GM12878 (cell line): ENCODE results near the gene CATSPERZ. TPM values are rescaled to one million over a fixed set of nuclear protein-coding genes. Genes with fewer than 3 reads are reported as not detected.
A peak's percentile ranks its signal among the peaks of the same experiment; 100 is the strongest.

Source experiments
- ATAC-seq: fragments of 200-7000 bp; cut with Tn5 transposase; 3 replicates; pipeline ENCODE4 v1.9.1; 2020; ENCODE audit warnings: mild to moderate bottlenecking, moderate library complexity
- BruUV-seq: library from RNA; stranded (reverse); fragments of 400-500 nt; replicated peaks from 2 replicates; lab custom pipeline; 2021; lab: Mats Ljungman, UMichigan
- CTCF ChIA-PET: fragments of 300-600 bp; sonication (Branson Sonifier 250); formaldehyde crosslinking; extraction: SDS; loops from one replicate; lab custom pipeline; 2021; ENCODE audit warnings: inconsistent platforms; lab: Yijun Ruan, JAX
- POLR2A ChIA-PET: fragments of 350-600 bp; formaldehyde crosslinking; extraction: SDS; loops from one replicate; lab custom pipeline; 2021; ENCODE audit warnings: inconsistent platforms; lab: Charles Lee
- RAD21 ChIA-PET: fragments of 300-600 bp; sonication (Branson Sonifier 250); formaldehyde crosslinking; loops from one replicate; lab custom pipeline; 2023; ENCODE audit warnings: antibody characterized with exemption; ENCODE audit not compliant: unreplicated experiment; lab: Charles Lee
- SMC1A ChIA-PET: fragments of 300-600 bp; sonication (Branson Sonifier 250); formaldehyde crosslinking; loops from one replicate; lab custom pipeline; 2023; ENCODE audit not compliant: unreplicated experiment, uncharacterized antibody; lab: Charles Lee
- DNase-seq: peaks from one replicate; pipeline ENCODE4 v3.0.0-alpha.2; 2011; ENCODE audit warnings: low read depth, low spot score
- FAIRE-seq: peaks from 3 replicates; lab custom pipeline; 2011; peaks lifted over from hg19 to GRCh38; lab: Jason Lieb, UNC
- H2AFZ ChIP-seq: 2 replicates; pipeline ENCODE4 v1.6.0; 2011; ENCODE audit warnings: low read depth, low read length, control low read depth; ENCODE audit not compliant: control insufficient read depth
- H3K27ac ChIP-seq: 2 replicates; pipeline ENCODE4 v1.5.1; 2011; ENCODE audit warnings: control low read depth; ENCODE audit not compliant: control insufficient read depth, insufficient read depth
- H3K27me3 ChIP-seq, 2 experiments: replicated peaks in 1 of 2; 2 replicates each; pipeline versions ENCODE4 v1.6.0 to v1.6.1; 2011; ENCODE audit warnings: low read length in 1 of 2; ENCODE audit not compliant: control insufficient read depth in 2 of 2, insufficient read depth in 2 of 2
- H3K36me3 ChIP-seq, 2 experiments: 2 replicates each; pipeline ENCODE4 v1.5.1; 2011; ENCODE audit warnings: low read length in 1 of 2; ENCODE audit not compliant: control insufficient read depth in 2 of 2, insufficient read depth in 2 of 2
- H3K4me1 ChIP-seq: 2 replicates; pipeline ENCODE4 v1.6.1; 2011; ENCODE audit warnings: mild to moderate bottlenecking, low read length, moderate library complexity, mixed read lengths; ENCODE audit not compliant: control insufficient read depth, insufficient read depth
- H3K4me2 ChIP-seq: 2 replicates; pipeline ENCODE4 v1.6.0; 2011; ENCODE audit warnings: control low read depth; ENCODE audit not compliant: control insufficient read depth, insufficient read depth
- H3K4me3 ChIP-seq: fragments of 200-600 bp; sonication (generic); 2 replicates; pipeline ENCODE4 v1.5.1; 2016
- H3K79me2 ChIP-seq: 2 replicates; pipeline ENCODE4 v1.6.0; 2011; ENCODE audit warnings: low read length; ENCODE audit not compliant: control insufficient read depth, insufficient read depth
- H3K9ac ChIP-seq: 2 replicates; pipeline ENCODE4 v1.8.0; 2011; ENCODE audit warnings: low read length, control low read depth, mixed read lengths; ENCODE audit not compliant: control insufficient read depth, insufficient read depth
- H3K9me3 ChIP-seq: replicated peaks from 3 replicates; pipeline ENCODE4 v1.5.1; 2011; ENCODE audit warnings: mild to moderate bottlenecking, low read length; ENCODE audit not compliant: control insufficient read depth, insufficient read depth
- H4K20me1 ChIP-seq: 2 replicates; pipeline ENCODE4 v1.6.0; 2011; ENCODE audit not compliant: control insufficient read depth, insufficient read depth
- BRCA1 ChIP-seq: IDR thresholded peaks from 2 replicates; pipeline ENCODE4 v1.6.1; 2011; ENCODE audit warnings: low read depth, low read length, improper control_type of control experiment
- KAT2A ChIP-seq: conservative IDR thresholded peaks from 2 replicates; pipeline ENCODE4 v1.6.1; 2011; ENCODE audit warnings: low read depth, low read length; ENCODE audit not compliant: control insufficient read depth
- NFYB ChIP-seq: IDR thresholded peaks from 2 replicates; pipeline ENCODE4 v1.6.1; 2011; ENCODE audit warnings: low read depth, mild to moderate bottlenecking, low read length, improper control_type of control experiment, moderate library complexity; ENCODE audit not compliant: insufficient read depth
- PML ChIP-seq: IDR thresholded peaks from 2 replicates; pipeline ENCODE4 v1.6.1; 2012; ENCODE audit warnings: low read length, inconsistent platforms
- ZSCAN29 ChIP-seq: fragments of 450-650 bp; IDR thresholded peaks from 2 replicates; pipeline ENCODE4 v1.6.1; 2017; ENCODE audit warnings: mild to moderate bottlenecking, moderate library complexity
- WGBS: methylation state at CpG from one replicate; pipeline ENCODE4 v1.1.6; 2016; ENCODE audit warnings: low lambda C conversion rate; ENCODE audit not compliant: insufficient replicate concordance, insufficient coverage; ENCODE audit errors: missing lambda C conversion rate; 5-methylcytosine and 5-hydroxymethylcytosine counted together
- in situ Hi-C: fragments of 300-500 bp; cut with MboI; formaldehyde crosslinking; loops from 9 replicates; pipeline ENCODE4 v1.14.3; 2018; ENCODE audit warnings: mixed read lengths
- intact Hi-C: fragments of 100-400 bp; cut with micrococcal nuclease; formaldehyde crosslinking; loops from one replicate; pipeline ENCODE4 v1.14.2; 2022; ENCODE audit not compliant: unreplicated experiment
- polyA plus RNA-seq, 11 experiments: library from polyadenylated mRNA; depleted of rRNA in 4 of 11; unstranded in 6 of 11; stranded (reverse) in 5 of 11; fragments of >200 nt; fragmentation: Nextera tagmentation in 4 of 11; fragmentation: Illumina TruSeq in 1 of 11; extraction: Ambion mirVana in 4 of 11; extraction: Trizol in 1 of 11; gene quantifications; 1 replicate in 1 of 11; 2 replicates in 10 of 11; pipeline versions ENCODE4 v1.2.1 to v1.2.3, GENCODE V29; 2011 to 2016; ENCODE audit warnings: inconsistent platforms in 2 of 11, missing spikeins in 2 of 11, low read depth in 1 of 11
- total RNA-seq, 4 experiments: library from RNA; depleted of rRNA in 3 of 4; stranded (reverse); fragments of >200 nt in 3 of 4; fragmentation: Illumina TruSeq in 1 of 4; extraction: Trizol in 1 of 4; gene quantifications; 2 replicates each; pipeline versions ENCODE4 v1.2.1 to v1.2.3, GENCODE V29; 2013 to 2021
- TF ChIP-seq, protein P1 (sequence below): IDR thresholded peaks from 2 replicates; pipeline ENCODE4 v1.6.1; 2011; ENCODE audit warnings: mild to moderate bottlenecking, low read depth, low read length, moderate library complexity; ENCODE audit not compliant: insufficient replicate concordance

Gene CATSPERZ
- total and polyA plus RNA-seq, 10 of the 15 experiments (the other 5 are each of a cell fraction or from before 2014, with no cell fraction given): 0.12 to 0.31 TPM; not detected in 8

DNA sequence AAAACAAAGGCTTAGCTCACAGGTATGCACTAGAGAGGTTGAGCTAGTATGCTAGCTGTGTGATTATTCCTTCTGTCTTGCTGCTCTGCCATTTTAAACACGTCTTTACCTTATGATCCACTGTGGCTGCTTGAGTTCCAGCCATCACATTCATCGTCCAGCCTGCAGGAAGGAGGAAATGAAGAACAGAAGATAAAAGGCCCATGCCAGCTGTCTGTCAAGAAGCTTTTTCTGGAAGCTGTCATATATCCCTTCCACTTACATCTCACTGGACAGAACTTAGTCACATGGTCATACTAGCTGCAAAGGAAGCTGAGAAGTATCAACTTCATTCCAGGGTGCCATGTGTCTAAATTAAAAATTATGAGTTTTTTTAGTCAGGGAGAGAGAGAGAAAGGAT is 27.2 kb downstream of the CATSPERZ start:
- CTCF ChIA-PET: interaction anchor here (0.9 to 1.4 kb wide), 4 partner anchors 10 to 27 kb away, joined by 3 to 6 read pairs (median 4); partner anchors contain the start of gene PRDX5
- Histone ChIP-seq H2AFZ (no peak overlapping the region), H3K4me2 (no peak overlapping the region), H3K36me3 (peaks cover 0 to 2% of the 10 kb centered on the region in 2 experiments; a peak in 1 of 4 replicates), H3K79me2 (no peaks in the 10 kb centered on the region), H4K20me1 (no peaks in the 10 kb centered on the region), H3K27ac (no peak overlapping the region), H3K27me3 (no peaks in the 10 kb centered on the region), H3K4me1 (peaks cover 11% of the 10 kb centered on the region), H3K9ac (no peak overlapping the region), H3K4me3 (no peak overlapping the region), H3K9me3 (no peaks in the 10 kb centered on the region; the same call in 2 of the 3 replicates)
- intact Hi-C loops (no loop called here), in situ Hi-C loops (no loop called here)
- FAIRE-seq (no peak), DNase-seq (no peak), ATAC-seq (no peak)
- BruUV-seq: no TSS peak
- 89% methylated on average over 2 of the region's 2 CpGs for whole genome bisulfite sequencing
- RAD21 ChIA-PET: interaction anchor here (0.6 to 1.1 kb wide), 2 partner anchors 10 to 156 kb away, joined by 3 to 4 read pairs; partner anchors contain the start of gene PRDX5
- POLR2A ChIA-PET: interaction anchor here (0.5 to 1.2 kb wide), 5 partner anchors 9 to 1470 kb away, joined by 3 to 11 read pairs (median 6); partner anchors contain the start of gene PRDX5
- SMC1A ChIA-PET: interaction anchor here (1.1 kb wide), 1 partner anchor 10 kb away, joined by 4 read pairs; the partner anchor contains the start of genes PRDX5 and TRMT112
- TF ChIP-seq, protein P1, sequence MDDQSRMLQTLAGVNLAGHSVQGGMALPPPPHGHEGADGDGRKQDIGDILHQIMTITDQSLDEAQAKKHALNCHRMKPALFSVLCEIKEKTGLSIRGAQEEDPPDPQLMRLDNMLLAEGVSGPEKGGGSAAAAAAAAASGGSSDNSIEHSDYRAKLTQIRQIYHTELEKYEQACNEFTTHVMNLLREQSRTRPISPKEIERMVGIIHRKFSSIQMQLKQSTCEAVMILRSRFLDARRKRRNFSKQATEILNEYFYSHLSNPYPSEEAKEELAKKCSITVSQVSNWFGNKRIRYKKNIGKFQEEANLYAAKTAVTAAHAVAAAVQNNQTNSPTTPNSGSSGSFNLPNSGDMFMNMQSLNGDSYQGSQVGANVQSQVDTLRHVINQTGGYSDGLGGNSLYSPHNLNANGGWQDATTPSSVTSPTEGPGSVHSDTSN: no peak
- TF ChIP-seq KAT2A (no peak), PML (no peak), BRCA1 (no peak), ZSCAN29 (no peak), NFYB (peak; percentile 70)
